Immature natural killer cell (primary cell): ENCODE results near the gene GPC1. TPM values are rescaled to one million over a fixed set of nuclear protein-coding genes. Genes with fewer than 3 reads are reported as not detected.

Experiments
- DNase-seq, 3 donors: peaks; one replicate each; pipeline ENCODE4 v3.0.0; 2022; ENCODE audit warnings: mixed read lengths in 1 of 3
- H3K27ac Mint-ChIP-seq, 6 donors: one replicate each; pipeline ENCODE4 v1.8.0; 2020; ENCODE audit warnings: mixed read lengths in 6 of 6, mild to moderate bottlenecking in 5 of 6, inconsistent platforms in 4 of 6, moderate library complexity in 3 of 6
- H3K27me3 Mint-ChIP-seq, 3 donors: one replicate each; pipeline ENCODE4 v1.8.0; 2020 to 2021; ENCODE audit warnings: low read depth in 3 of 3, mild to moderate bottlenecking in 3 of 3, mixed read lengths in 3 of 3, moderate library complexity in 3 of 3, inconsistent platforms in 1 of 3
- H3K36me3 Mint-ChIP-seq, 3 donors: one replicate each; pipeline ENCODE4 v1.8.0; 2020; ENCODE audit warnings: mixed read lengths in 3 of 3, inconsistent platforms in 2 of 3, mild to moderate bottlenecking in 2 of 3
- H3K4me1 Mint-ChIP-seq, 2 donors: one replicate each; pipeline ENCODE4 v1.8.0; 2020; ENCODE audit warnings: inconsistent platforms in 2 of 2, mild to moderate bottlenecking in 2 of 2, mixed read lengths in 2 of 2, moderate library complexity in 1 of 2
- H3K4me3 Mint-ChIP-seq, 5 donors: one replicate each; pipeline ENCODE4 v1.8.0; 2020; ENCODE audit warnings: mild to moderate bottlenecking in 5 of 5, mixed read lengths in 5 of 5, inconsistent platforms in 3 of 5, moderate library complexity in 3 of 5
- H3K9me3 Mint-ChIP-seq, 6 donors: one replicate each; pipeline ENCODE4 v1.8.0; 2020; ENCODE audit warnings: mild to moderate bottlenecking in 6 of 6, mixed read lengths in 6 of 6, inconsistent platforms in 4 of 6, moderate library complexity in 3 of 6
- polyA plus RNA-seq, 3 donors: library from polyadenylated mRNA; unstranded; fragments of 300-500 nt; fragmentation: Illumina TruSeq; gene quantifications; one replicate each; pipeline ENCODE4 v1.2.3, GENCODE V29; 2021

GPC1 gene
- polyA plus RNA-seq, 3 donors from 2014 or later = not detected

DNA sequence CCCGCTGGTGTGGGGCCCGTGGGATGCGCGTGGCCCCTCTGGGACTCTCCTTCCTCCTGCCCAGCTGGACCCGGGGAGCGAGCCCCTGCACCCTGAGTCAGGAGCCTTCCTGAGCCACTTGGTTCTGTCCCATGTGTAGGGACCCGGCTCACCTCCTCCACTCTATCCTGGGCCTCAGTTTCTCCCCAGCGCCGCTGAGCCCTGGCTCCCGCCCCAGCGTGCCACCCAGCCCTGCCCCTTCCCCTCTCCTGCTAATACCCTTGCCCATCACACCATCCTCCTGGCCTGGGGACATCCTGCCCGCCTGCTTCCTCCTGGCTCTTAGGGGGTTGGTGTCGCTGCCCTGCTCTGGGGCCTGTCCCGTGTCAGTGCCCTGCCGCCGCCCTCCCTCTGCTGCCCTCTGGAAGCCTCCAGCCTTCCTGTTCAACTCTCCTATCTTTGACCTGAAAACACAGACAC is 24.8 kb downstream of the GPC1 start:
- no peaks in the 10 kb centered on the region for H3K36me3 Mint-ChIP-seq
- peaks cover 0 to 2% of the 10 kb centered on the region in 2 donors for H3K4me1 Mint-ChIP-seq
- H3K9me3 Mint-ChIP-seq = peaks cover 0 to 2% (median 0%) of the 10 kb centered on the region in 6 donors
- no peak overlapping the region for H3K27ac Mint-ChIP-seq
- no peak for DNase-seq
- H3K27me3 Mint-ChIP-seq = peaks cover 0 to 7% (median 3%) of the 10 kb centered on the region in 3 donors
- no peak overlapping the region for H3K4me3 Mint-ChIP-seq

GRCh38 chr2:240460781-240461431 is 25.4 kb downstream of the GPC1 start:
- no peak for DNase-seq
- Mint-ChIP-seq H3K4me3 (no peak overlapping the region), H3K27ac (no peak overlapping the region), H3K27me3 (peaks cover 0 to 7% (median 3%) of the 10 kb centered on the region in 3 donors), H3K4me1 (peaks cover 0 to 2% of the 10 kb centered on the region in 2 donors), H3K36me3 (no peaks in the 10 kb centered on the region), H3K9me3 (peaks cover 0 to 2% (median 0%) of the 10 kb centered on the region in 6 donors)

DNA sequence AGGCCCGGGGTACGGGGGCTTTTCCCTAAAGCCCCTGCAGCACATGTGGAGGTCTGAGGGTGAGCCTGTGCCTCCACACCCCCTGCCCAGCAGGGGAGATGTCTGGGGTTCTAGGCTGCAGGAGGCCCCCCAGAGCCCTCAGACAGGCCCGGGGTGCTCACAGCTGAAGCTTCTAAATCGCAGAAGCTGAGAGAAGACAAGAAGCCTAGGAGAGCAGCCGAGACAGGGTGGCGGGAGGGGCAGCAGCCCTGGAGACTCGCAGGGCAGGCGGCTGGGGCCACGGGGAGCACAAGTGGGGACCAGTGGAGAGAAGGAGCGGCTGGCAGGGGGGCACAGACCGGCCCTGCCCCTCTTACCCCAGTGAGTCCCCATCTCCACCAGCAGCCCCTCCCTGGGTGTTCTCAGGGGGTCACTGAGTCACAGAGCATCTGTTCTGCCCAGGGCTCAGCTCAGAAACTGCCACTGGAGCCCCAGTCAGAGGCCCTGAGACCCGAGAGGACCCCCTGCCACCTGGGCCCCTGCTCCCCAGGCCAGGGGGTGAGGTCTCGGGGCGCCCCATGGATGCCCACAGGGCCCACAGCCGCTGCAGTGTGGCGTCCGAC is 26.1 kb downstream of the GPC1 start:
- Mint-ChIP-seq H3K27ac (no peak overlapping the region), H3K4me1 (peaks cover 0 to 2% of the 10 kb centered on the region in 2 donors), H3K4me3 (no peak overlapping the region), H3K36me3 (no peaks in the 10 kb centered on the region), H3K27me3 (peaks cover 0 to 7% (median 3%) of the 10 kb centered on the region in 3 donors), H3K9me3 (peaks cover 0 to 2% (median 0%) of the 10 kb centered on the region in 6 donors)
- no peak for DNase-seq

GRCh38 chr2:240462073-240462706 is 26.7 kb downstream of the GPC1 start:
- Mint-ChIP-seq H3K27ac (no peak overlapping the region), H3K36me3 (no peaks in the 10 kb centered on the region), H3K4me1 (peaks cover 0 to 2% of the 10 kb centered on the region in 2 donors), H3K27me3 (peaks cover 0 to 3% (median 2%) of the 10 kb centered on the region in 3 donors), H3K9me3 (peaks cover 0 to 2% (median 0%) of the 10 kb centered on the region in 6 donors), H3K4me3 (no peak overlapping the region)
- no peak for DNase-seq

DNA sequence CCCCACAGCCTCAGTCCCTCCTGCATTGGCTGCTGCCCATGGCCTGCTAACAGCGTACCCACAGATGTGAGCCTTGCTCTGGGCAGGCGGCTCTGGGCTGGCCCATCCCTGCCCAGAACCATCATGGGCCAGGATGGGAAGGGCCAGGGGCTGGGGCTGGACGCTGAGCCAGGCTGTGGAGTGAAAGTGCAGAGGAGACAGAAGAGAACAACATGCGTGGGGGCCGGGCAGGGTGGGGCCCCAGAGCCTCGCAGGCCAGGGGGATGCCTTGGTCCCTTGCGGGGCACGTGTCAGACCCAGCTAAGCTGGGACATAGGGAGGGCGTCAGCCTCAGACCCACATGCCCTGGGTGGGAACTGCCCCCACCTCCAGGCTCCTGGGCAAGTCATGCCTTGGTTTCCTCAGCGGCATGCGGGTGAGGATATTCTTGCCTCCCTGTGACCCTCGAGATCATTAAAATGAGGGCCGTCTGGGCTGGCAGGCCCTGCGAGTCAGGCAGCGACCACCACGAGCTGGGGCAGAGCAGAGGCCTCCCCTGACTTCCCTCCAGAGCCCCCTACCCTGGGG is 27.3 kb downstream of the GPC1 start:
- Mint-ChIP-seq H3K27ac (no peak overlapping the region), H3K27me3 (peaks cover 0 to 3% (median 2%) of the 10 kb centered on the region in 3 donors), H3K9me3 (no peaks in the 10 kb centered on the region), H3K4me1 (peaks cover 0 to 2% of the 10 kb centered on the region in 2 donors), H3K4me3 (no peak overlapping the region), H3K36me3 (no peaks in the 10 kb centered on the region)
- DNase-seq = no peak

DNA sequence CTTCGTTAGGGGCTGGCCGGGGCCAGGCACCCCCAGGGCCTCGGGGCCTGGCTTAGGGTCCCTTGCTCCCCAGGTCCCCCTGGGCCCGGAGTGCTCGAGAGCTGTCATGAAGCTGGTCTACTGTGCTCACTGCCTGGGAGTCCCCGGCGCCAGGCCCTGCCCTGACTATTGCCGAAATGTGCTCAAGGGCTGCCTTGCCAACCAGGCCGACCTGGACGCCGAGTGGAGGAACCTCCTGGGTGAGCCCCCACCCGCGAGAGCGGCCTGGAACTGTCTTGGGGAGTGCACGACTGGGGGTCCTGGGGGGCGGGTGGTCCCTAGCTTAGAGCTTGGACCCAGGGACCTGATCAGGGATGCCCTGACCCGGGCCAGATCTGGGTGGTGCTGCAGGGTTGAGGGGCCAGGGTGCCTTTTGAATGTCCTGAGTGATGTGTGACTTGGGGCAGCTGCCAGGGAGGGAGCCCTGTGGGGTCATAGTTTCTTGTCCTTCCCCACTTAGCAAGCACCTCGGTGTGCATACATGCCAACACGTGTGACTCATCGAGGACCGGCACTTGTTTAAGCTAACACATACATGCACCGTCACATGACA is 27.9 kb downstream of the GPC1 start:
- no peak overlapping the region for H3K4me3 Mint-ChIP-seq
- DNase-seq = no peak
- H3K36me3 Mint-ChIP-seq = no peaks in the 10 kb centered on the region
- no peaks in the 10 kb centered on the region for H3K9me3 Mint-ChIP-seq
- H3K27me3 Mint-ChIP-seq = peaks cover 0 to 2% (median 1%) of the 10 kb centered on the region in 3 donors
- H3K4me1 Mint-ChIP-seq = peaks cover 0 to 2% of the 10 kb centered on the region in 2 donors
- H3K27ac Mint-ChIP-seq = no peak overlapping the region

DNA sequence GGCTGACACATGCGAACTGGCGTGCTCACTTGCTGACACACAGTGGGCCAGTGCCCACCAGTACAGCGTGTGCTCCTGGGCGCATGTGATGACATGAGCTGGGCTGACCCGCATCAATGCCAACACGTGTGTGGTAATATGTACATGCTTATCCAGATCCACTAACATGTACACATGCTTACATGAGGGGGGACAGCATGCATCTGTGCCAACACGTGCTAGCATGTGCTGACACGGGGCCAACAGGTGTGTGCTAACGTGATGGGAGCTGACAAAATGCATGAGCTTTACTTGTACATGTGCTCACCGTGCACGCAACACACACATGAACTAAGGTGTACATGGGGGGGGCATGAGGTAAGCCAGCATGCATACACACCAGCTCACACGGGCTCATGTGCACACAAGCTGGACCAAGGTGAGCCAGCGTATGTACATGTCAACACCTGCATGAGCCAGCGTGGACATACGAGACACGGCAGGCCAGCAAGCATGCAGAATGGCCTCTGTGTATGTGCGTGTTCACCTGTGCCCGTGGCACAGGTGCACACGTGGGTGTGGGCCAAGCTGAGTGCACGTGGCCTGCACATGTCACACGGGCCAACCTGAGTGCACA is 28.5 kb downstream of the GPC1 start:
- H3K4me3 Mint-ChIP-seq = no peak overlapping the region
- peaks cover 0 to 2% of the 10 kb centered on the region in 2 donors for H3K4me1 Mint-ChIP-seq
- H3K9me3 Mint-ChIP-seq = no peaks in the 10 kb centered on the region
- H3K27me3 Mint-ChIP-seq = peaks cover 0 to 2% (median 1%) of the 10 kb centered on the region in 3 donors
- no peak for DNase-seq
- no peak overlapping the region for H3K27ac Mint-ChIP-seq
- no peaks in the 10 kb centered on the region for H3K36me3 Mint-ChIP-seq

DNA sequence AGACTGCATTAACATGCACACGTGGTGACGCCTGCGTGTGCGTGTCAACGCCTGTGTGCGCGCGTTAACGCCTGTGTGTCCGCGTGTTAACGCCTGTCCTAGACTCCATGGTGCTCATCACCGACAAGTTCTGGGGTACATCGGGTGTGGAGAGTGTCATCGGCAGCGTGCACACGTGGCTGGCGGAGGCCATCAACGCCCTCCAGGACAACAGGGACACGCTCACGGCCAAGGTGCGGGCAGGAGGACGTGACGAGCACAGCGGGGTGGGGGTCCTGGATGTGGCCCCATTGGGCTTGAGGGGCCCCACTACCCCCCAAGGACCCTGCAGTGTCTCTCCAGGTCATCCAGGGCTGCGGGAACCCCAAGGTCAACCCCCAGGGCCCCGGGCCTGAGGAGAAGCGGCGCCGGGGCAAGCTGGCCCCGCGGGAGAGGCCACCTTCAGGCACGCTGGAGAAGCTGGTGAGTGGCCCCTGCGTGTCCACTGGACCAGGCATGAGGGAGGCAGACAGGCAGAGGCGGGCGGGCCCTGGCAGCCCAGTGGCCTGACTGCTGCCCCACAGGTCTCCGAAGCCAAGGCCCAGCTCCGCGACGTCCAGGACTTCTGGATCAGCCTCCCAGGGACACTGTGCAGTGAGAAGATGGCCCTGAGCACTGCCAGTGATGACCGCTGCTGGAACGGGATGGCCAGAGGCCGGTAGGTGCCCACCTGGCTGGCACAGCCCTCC is 29.2 kb downstream of the GPC1 start:
- no peak for DNase-seq
- Mint-ChIP-seq H3K4me1 (peaks cover 0 to 2% of the 10 kb centered on the region in 2 donors), H3K4me3 (no peak overlapping the region), H3K27ac (no peak overlapping the region), H3K9me3 (no peaks in the 10 kb centered on the region), H3K36me3 (peaks cover 0 to 3% (median 0%) of the 10 kb centered on the region in 3 donors), H3K27me3 (peaks cover 0 to 2% (median 1%) of the 10 kb centered on the region in 3 donors)

DNA sequence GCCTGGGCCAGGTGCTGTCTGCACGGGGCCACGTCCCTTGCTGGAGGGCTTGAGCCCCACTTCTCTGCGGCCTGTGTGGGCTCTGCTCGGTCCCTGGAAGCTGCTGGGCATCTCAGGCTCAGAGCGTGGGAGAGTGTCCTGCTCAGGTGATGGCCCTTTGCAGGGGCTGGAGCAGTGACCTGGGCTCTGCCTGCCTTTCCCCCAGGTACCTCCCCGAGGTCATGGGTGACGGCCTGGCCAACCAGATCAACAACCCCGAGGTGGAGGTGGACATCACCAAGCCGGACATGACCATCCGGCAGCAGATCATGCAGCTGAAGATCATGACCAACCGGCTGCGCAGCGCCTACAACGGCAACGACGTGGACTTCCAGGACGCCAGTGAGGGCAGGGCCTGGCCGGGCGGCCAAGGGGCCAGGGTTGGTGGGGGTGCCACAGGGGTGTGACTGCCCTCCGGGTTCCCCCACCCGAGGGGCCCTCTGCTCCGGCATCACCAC is 29.9 kb downstream of the GPC1 start:
- peaks cover under 1 to 4% (median under 1%) of the 10 kb centered on the region in 3 donors for H3K36me3 Mint-ChIP-seq
- no peak overlapping the region for H3K27ac Mint-ChIP-seq
- no peak overlapping the region for H3K4me3 Mint-ChIP-seq
- no peaks in the 10 kb centered on the region for H3K9me3 Mint-ChIP-seq
- H3K27me3 Mint-ChIP-seq = peaks cover 0 to 2% (median 1%) of the 10 kb centered on the region in 3 donors
- DNase-seq = no peak
- H3K4me1 Mint-ChIP-seq = peaks cover 0 to 2% of the 10 kb centered on the region in 2 donors

GRCh38 chr2:240465765-240466578 is 30.5 kb downstream of the GPC1 start:
- no peak for DNase-seq
- no peaks in the 10 kb centered on the region for H3K27me3 Mint-ChIP-seq

GRCh38 chr2:240466579-240467148 is 31.2 kb downstream of the GPC1 start:
- H3K36me3 Mint-ChIP-seq = peaks cover 4 to 7% (median 6%) of the 10 kb centered on the region in 3 donors

More at GRCh38 chr2:240465765-240466578, 30.5 kb downstream of the GPC1 start:
- H3K27ac Mint-ChIP-seq = no peak overlapping the region
- H3K4me3 Mint-ChIP-seq = no peak overlapping the region
- H3K4me1 Mint-ChIP-seq = peaks cover 0 to 2% of the 10 kb centered on the region in 2 donors
- no peaks in the 10 kb centered on the region for H3K9me3 Mint-ChIP-seq
- H3K36me3 Mint-ChIP-seq = peaks cover 4 to 6% (median 4%) of the 10 kb centered on the region in 3 donors

More at GRCh38 chr2:240466579-240467148, 31.2 kb downstream of the GPC1 start:
- H3K27me3 Mint-ChIP-seq = no peaks in the 10 kb centered on the region
- no peaks in the 10 kb centered on the region for H3K9me3 Mint-ChIP-seq
- H3K4me3 Mint-ChIP-seq = no peak overlapping the region
- no peak for DNase-seq
- peaks cover 0 to 2% of the 10 kb centered on the region in 2 donors for H3K4me1 Mint-ChIP-seq
- no peak overlapping the region for H3K27ac Mint-ChIP-seq
